SK-N-SH treated with all-trans-retinoic acid at 6 μM for 48 hours (cell line): ENCODE measurements around the gene CACNA1A.

Experiments
- ATAC-seq: fragments of 200-7000 bp; cut with Tn5 transposase; 3 replicates; pipeline ENCODE4 v1.9.1; 2020; ENCODE audit warnings: mild to moderate bottlenecking, moderate library complexity
- ARNTL ChIP-seq: fragments of 450-650 bp; formaldehyde crosslinking; IDR thresholded peaks from 2 replicates; pipeline ENCODE4 v1.5.0; 2020; ENCODE audit warnings: low read depth, mild to moderate bottlenecking, moderate library complexity, borderline replicate concordance
- BACH2 ChIP-seq: fragments of 250-450 bp; sonication (Bioruptor Pico); IDR thresholded peaks from 2 replicates; pipeline ENCODE4 v1.9.0; 2021; ENCODE audit warnings: mild to moderate bottlenecking, borderline replicate concordance
- CSDC2 ChIP-seq: fragments of 250-450 bp; sonication (Bioruptor Pico); IDR thresholded peaks from 2 replicates; pipeline ENCODE4 v1.5.0; 2020; ENCODE audit warnings: mild to moderate bottlenecking, moderate library complexity
- CSRNP3 ChIP-seq: fragments of 250-450 bp; sonication (Bioruptor Pico); IDR thresholded peaks from 2 replicates; pipeline ENCODE4 v1.5.1; 2021; ENCODE audit warnings: mild to moderate bottlenecking, moderate library complexity
- ESRRG ChIP-seq: fragments of 250-450 bp; sonication (Bioruptor Pico); IDR thresholded peaks from 2 replicates; pipeline ENCODE4 v1.6.1; 2021; ENCODE audit warnings: mild to moderate bottlenecking
- GLIS3 ChIP-seq: fragments of 250-450 bp; sonication (Bioruptor Pico); IDR thresholded peaks from 2 replicates; pipeline ENCODE4 v1.5.0; 2020; ENCODE audit warnings: mild to moderate bottlenecking, moderate library complexity
- ISL1 ChIP-seq: fragments of 250-450 bp; sonication (Bioruptor Pico); IDR thresholded peaks from 2 replicates; pipeline ENCODE4 v2.1.2; 2022; ENCODE audit warnings: mild to moderate bottlenecking, moderate library complexity
- OSR1 ChIP-seq: fragments of 250-450 bp; sonication (Bioruptor Pico); IDR thresholded peaks from 2 replicates; pipeline ENCODE4 v1.8.0; 2022; ENCODE audit warnings: moderate library complexity, mild to moderate bottlenecking, inconsistent platforms
- PATZ1 ChIP-seq: fragments of 250-450 bp; sonication (Bioruptor Pico); IDR thresholded peaks from 2 replicates; pipeline ENCODE4 v1.8.0; 2020; ENCODE audit warnings: mild to moderate bottlenecking, moderate library complexity, borderline replicate concordance
- POU6F1 ChIP-seq: fragments of 250-450 bp; sonication (Bioruptor Pico); IDR thresholded peaks from 2 replicates; pipeline ENCODE4 v1.8.0; 2021; ENCODE audit warnings: low read depth, mild to moderate bottlenecking, moderate library complexity, borderline replicate concordance
- PPARA ChIP-seq: fragments of 250-450 bp; sonication (Bioruptor Pico); IDR thresholded peaks from 2 replicates; pipeline ENCODE4 v1.5.0; 2020; ENCODE audit warnings: mild to moderate bottlenecking, borderline replicate concordance
- RARB ChIP-seq: fragments of 250-450 bp; sonication (Bioruptor Pico); IDR thresholded peaks from 2 replicates; pipeline ENCODE4 v1.8.0; 2021; ENCODE audit warnings: mild to moderate bottlenecking, moderate library complexity
- SNAI2 ChIP-seq: fragments of 250-450 bp; sonication (Bioruptor Pico); IDR thresholded peaks from 2 replicates; pipeline ENCODE4 v1.5.0; 2020; ENCODE audit warnings: mild to moderate bottlenecking, moderate library complexity
- TCF4 ChIP-seq: fragments of 250-450 bp; sonication (Bioruptor Pico); IDR thresholded peaks from 2 replicates; pipeline ENCODE4 v1.8.0; 2021; ENCODE audit warnings: mild to moderate bottlenecking, moderate library complexity, borderline replicate concordance
- TSHZ2 ChIP-seq: fragments of 250-450 bp; sonication (Bioruptor Pico); IDR thresholded peaks from 2 replicates; pipeline ENCODE4 v1.5.0; 2020; ENCODE audit warnings: mild to moderate bottlenecking, moderate library complexity
- ZC3H10 ChIP-seq: fragments of 250-450 bp; sonication (Bioruptor Pico); IDR thresholded peaks from 2 replicates; pipeline ENCODE4 v1.5.1; 2021; ENCODE audit warnings: mild to moderate bottlenecking, moderate library complexity
- ZFP3 ChIP-seq: fragments of 250-450 bp; sonication (Bioruptor Pico); IDR thresholded peaks from 2 replicates; pipeline ENCODE4 v1.5.0; 2020; ENCODE audit warnings: mild to moderate bottlenecking, moderate library complexity
- ZFP30 ChIP-seq: fragments of 450-650 bp; formaldehyde crosslinking; IDR thresholded peaks from 2 replicates; pipeline ENCODE4 v1.5.0; 2022; ENCODE audit warnings: mild to moderate bottlenecking, moderate library complexity
- ZNF565 ChIP-seq: fragments of 450-650 bp; formaldehyde crosslinking; conservative IDR thresholded peaks from 2 replicates; pipeline ENCODE4 v1.5.0; 2020; ENCODE audit warnings: low read depth, mild to moderate bottlenecking, moderate library complexity
- ZNF70 ChIP-seq: fragments of 450-650 bp; formaldehyde crosslinking; IDR thresholded peaks from 2 replicates; pipeline ENCODE4 v1.5.0; 2020; ENCODE audit warnings: mild to moderate bottlenecking, moderate library complexity
- ZNF8 ChIP-seq: fragments of 450-650 bp; formaldehyde crosslinking; IDR thresholded peaks from 2 replicates; pipeline ENCODE4 v1.5.0; 2020; ENCODE audit warnings: mild to moderate bottlenecking, moderate library complexity

CACNA1A gene

GRCh38 chr19:13356185-13356584 lies 150.1 kb downstream of the CACNA1A start:
- TF ChIP-seq ESRRG (CRISPR knock-in tag), result no peak
- no peak for TF ChIP-seq SNAI2 (CRISPR knock-in tag)
- no peak for TF ChIP-seq ZNF70 (CRISPR knock-in tag)
- TF ChIP-seq ZC3H10 (CRISPR knock-in tag), result no peak
- no peak for TF ChIP-seq TCF4 (CRISPR knock-in tag)
- TF ChIP-seq PATZ1 (CRISPR knock-in tag), result no peak
- ATAC-seq, result no peak

GRCh38 chr19:13355356-13355755 lies 150.9 kb downstream of the CACNA1A start:
- no peak for ATAC-seq
- TF ChIP-seq ZNF565 (CRISPR knock-in tag), result no peak
- no peak for TF ChIP-seq CSRNP3
- no peak for TF ChIP-seq CSDC2
- TF ChIP-seq TCF4 (CRISPR knock-in tag), result no peak
- no peak for TF ChIP-seq ISL1 (CRISPR knock-in tag)
- TF ChIP-seq PPARA (CRISPR knock-in tag), result no peak
- TF ChIP-seq BACH2, result no peak
- no peak for TF ChIP-seq RARB (CRISPR knock-in tag)
- no peak for TF ChIP-seq POU6F1 (CRISPR knock-in tag)
- no peak for TF ChIP-seq ESRRG (CRISPR knock-in tag)
- no peak for TF ChIP-seq OSR1
- no peak for TF ChIP-seq TSHZ2 (CRISPR knock-in tag)
- no peak for TF ChIP-seq ZFP30 (CRISPR knock-in tag)
- no peak for TF ChIP-seq ZFP3 (CRISPR knock-in tag)
- no peak for TF ChIP-seq ZNF8 (CRISPR knock-in tag)
- no peak for TF ChIP-seq GLIS3 (CRISPR knock-in tag)
- no peak for TF ChIP-seq SNAI2 (CRISPR knock-in tag)
- TF ChIP-seq ZNF70 (CRISPR knock-in tag), result no peak
- no peak for TF ChIP-seq ARNTL (CRISPR knock-in tag)
- TF ChIP-seq PATZ1 (CRISPR knock-in tag), result no peak

- ATAC-seq, result no peak
- TF ChIP-seq ZFP30 (CRISPR knock-in tag) (no peak), PATZ1 (CRISPR knock-in tag) (no peak), ZNF565 (CRISPR knock-in tag) (no peak), ZNF8 (CRISPR knock-in tag) (no peak), ARNTL (CRISPR knock-in tag) (no peak), CSRNP3 (no peak), SNAI2 (CRISPR knock-in tag) (no peak), PPARA (CRISPR knock-in tag) (no peak), GLIS3 (CRISPR knock-in tag) (no peak), POU6F1 (CRISPR knock-in tag) (no peak), ZNF70 (CRISPR knock-in tag) (no peak), ISL1 (CRISPR knock-in tag) (no peak), ZC3H10 (CRISPR knock-in tag) (no peak), ESRRG (CRISPR knock-in tag) (no peak), TCF4 (CRISPR knock-in tag) (no peak)
Observed at GRCh38 chr19:13353625-13354024, 152.7 kb downstream of the CACNA1A start.
